GM12873 (cell line): Measurements from ENCODE around the gene DPH7.

Experiments used
- CTCF ChIP-seq: IDR thresholded peaks from 2 replicates; pipeline ENCODE4 v1.5.1; 2012; ENCODE audit warnings: low read depth, mild to moderate bottlenecking, moderate library complexity, low read length, control low read depth; ENCODE audit not compliant: insufficient read depth; ENCODE audit errors: missing control alignments

DPH7 gene

GRCh38 chr9:137506702-137507171 lies 72.0 kb downstream of the DPH7 start:
- TF ChIP-seq CTCF: no peak

- no peak for TF ChIP-seq CTCF
Observed at GRCh38 chr9:137506274-137506673, 72.5 kb downstream of the DPH7 start.

- TF ChIP-seq CTCF: no peak
Observed at GRCh38 chr9:137505421-137506140, 73.1 kb downstream of the DPH7 start.
